Osteoblast (primary cell): ENCODE results near the gene ST6GALNAC5. TPM values are rescaled to one million over a fixed set of nuclear protein-coding genes. Genes with fewer than 3 reads are reported as not detected.

Source experiments
- DNase-seq: peaks from one replicate; pipeline ENCODE4 v3.0.0; 2011; ENCODE audit warnings: low spot score, mixed read lengths; ENCODE audit not compliant: insufficient read length; ENCODE audit errors: missing footprints
- H2AFZ ChIP-seq: 2 replicates; pipeline ENCODE4 v1.6.0; 2011; ENCODE audit warnings: mild to moderate bottlenecking, low read length
- H3K27ac ChIP-seq: 2 replicates; pipeline ENCODE4 v1.5.1; 2011; ENCODE audit warnings: mild to moderate bottlenecking, low read depth, low read length, moderate library complexity
- H3K27me3 ChIP-seq: 2 replicates; pipeline ENCODE4 v1.6.0; 2012; ENCODE audit warnings: mild to moderate bottlenecking, control low read depth, inconsistent platforms, low read length, moderate library complexity; ENCODE audit not compliant: insufficient read depth
- H3K36me3 ChIP-seq: 2 replicates; pipeline ENCODE4 v1.5.1; 2011; ENCODE audit warnings: mild to moderate bottlenecking, low read length, control low read depth, moderate library complexity; ENCODE audit not compliant: insufficient read depth
- H3K4me1 ChIP-seq: 2 replicates; pipeline ENCODE4 v1.5.1; 2011; ENCODE audit warnings: mild to moderate bottlenecking, low read length, control low read depth, moderate library complexity; ENCODE audit not compliant: insufficient read depth
- H3K4me2 ChIP-seq: 2 replicates; pipeline ENCODE4 v1.6.0; 2011; ENCODE audit warnings: mild to moderate bottlenecking, low read length; ENCODE audit not compliant: insufficient read depth
- H3K4me3 ChIP-seq: fragments of 200-600 bp; sonication (generic); 3 replicates; pipeline ENCODE4 v1.5.1; 2012; ENCODE audit warnings: mild to moderate bottlenecking, low read length, inconsistent platforms; ENCODE audit not compliant: insufficient read depth
- H3K79me2 ChIP-seq: 2 replicates; pipeline ENCODE4 v1.6.0; 2012; ENCODE audit warnings: mild to moderate bottlenecking, low read length, control low read depth, inconsistent platforms; ENCODE audit not compliant: insufficient read depth
- H3K9me3 ChIP-seq: 2 replicates; pipeline ENCODE4 v1.5.1; 2011; ENCODE audit warnings: low read depth, low read length, control low read depth
- H4K20me1 ChIP-seq: 2 replicates; pipeline ENCODE4 v1.6.0; 2012; ENCODE audit warnings: mild to moderate bottlenecking, low read length, control low read depth; ENCODE audit not compliant: insufficient read depth
- CTCF ChIP-seq: IDR thresholded peaks from 2 replicates; pipeline ENCODE4 v1.5.1; 2011; ENCODE audit warnings: mild to moderate bottlenecking, low read depth, low read length, moderate library complexity; ENCODE audit errors: extremely low read depth
- total RNA-seq: library from RNA; depleted of rRNA; stranded (reverse); fragments of >200 nt; gene quantifications from 2 replicates; pipeline ENCODE4 v1.2.3, GENCODE V29; 2012

The ST6GALNAC5 gene
- total RNA-seq, 1 donor, result 1.1 TPM

GRCh38 chr1:76948846-76949245, 81.6 kb downstream of the ST6GALNAC5 start:
- H3K9me3 ChIP-seq, result no peaks in the 10 kb centered on the region
- no peaks in the 10 kb centered on the region for H3K27me3 ChIP-seq
- no peaks in the 10 kb centered on the region for H4K20me1 ChIP-seq
- peak overlapping the region; percentile 48 for H3K27ac ChIP-seq
- no peak for DNase-seq
- no peak overlapping the region for H3K4me3 ChIP-seq
- no peak for TF ChIP-seq CTCF
- no peaks in the 10 kb centered on the region for H3K79me2 ChIP-seq
- H2AFZ ChIP-seq, result no peak overlapping the region
- H3K36me3 ChIP-seq, result no peaks in the 10 kb centered on the region
- peaks cover 28% of the 10 kb centered on the region for H3K4me1 ChIP-seq
- H3K4me2 ChIP-seq, result no peak overlapping the region

- peaks cover 25% of the 10 kb centered on the region for H3K4me1 ChIP-seq
- no peaks in the 10 kb centered on the region for H3K79me2 ChIP-seq
- no peaks in the 10 kb centered on the region for H3K9me3 ChIP-seq
- H3K4me3 ChIP-seq, result no peak overlapping the region
- no peak overlapping the region for H2AFZ ChIP-seq
- no peak for TF ChIP-seq CTCF
- no peaks in the 10 kb centered on the region for H3K36me3 ChIP-seq
- H3K4me2 ChIP-seq, result no peak overlapping the region
- H4K20me1 ChIP-seq, result no peaks in the 10 kb centered on the region
- no peaks in the 10 kb centered on the region for H3K27me3 ChIP-seq
- DNase-seq, result no peak
- peak overlapping the region; percentile 52 for H3K27ac ChIP-seq
These were observed 82.2 kb downstream of the ST6GALNAC5 start for GRCh38 chr1:76949503-76949902.

GRCh38 chr1:76950306-76950705, 83.0 kb downstream of the ST6GALNAC5 start:
- H3K4me2 ChIP-seq, result no peak overlapping the region

GRCh38 chr1:76951153-76951552, 83.9 kb downstream of the ST6GALNAC5 start:
- H3K79me2 ChIP-seq, result no peaks in the 10 kb centered on the region
- peaks cover 19% of the 10 kb centered on the region for H3K4me1 ChIP-seq
- H3K4me3 ChIP-seq, result no peak overlapping the region
- no peak for DNase-seq
- peak overlapping the region; percentile 2 for H3K27ac ChIP-seq
- H3K27me3 ChIP-seq, result no peaks in the 10 kb centered on the region
- H3K4me2 ChIP-seq, result no peak overlapping the region
- no peak for TF ChIP-seq CTCF
- H2AFZ ChIP-seq, result no peak overlapping the region
- H4K20me1 ChIP-seq, result no peaks in the 10 kb centered on the region
- no peaks in the 10 kb centered on the region for H3K36me3 ChIP-seq
- no peaks in the 10 kb centered on the region for H3K9me3 ChIP-seq

More at GRCh38 chr1:76950306-76950705, 83.0 kb downstream of the ST6GALNAC5 start:
- Histone ChIP-seq H4K20me1 (no peaks in the 10 kb centered on the region), H3K27me3 (no peaks in the 10 kb centered on the region), H3K4me3 (no peak overlapping the region), H3K27ac (peak overlapping the region; percentile 52), H3K4me1 (peaks cover 19% of the 10 kb centered on the region), H3K9me3 (no peaks in the 10 kb centered on the region), H2AFZ (no peak overlapping the region), H3K79me2 (no peaks in the 10 kb centered on the region), H3K36me3 (no peaks in the 10 kb centered on the region)
- no peak for TF ChIP-seq CTCF
- no peak for DNase-seq
